ES-I3 (cell line): Measurements from ENCODE around the gene DAND5.

ENCODE experiments used
- H3K36me3 ChIP-seq: 2 replicates; pipeline ENCODE4 v1.6.1; 2013; ENCODE audit warnings: mild to moderate bottlenecking, low read length, control low read depth, moderate library complexity; ENCODE audit not compliant: insufficient read depth
- H3K4me1 ChIP-seq: 2 replicates; pipeline ENCODE4 v1.6.1; 2013; ENCODE audit warnings: mild to moderate bottlenecking, control low read depth, low read length; ENCODE audit not compliant: insufficient read depth
- H3K9ac ChIP-seq: 2 replicates; pipeline ENCODE4 v1.6.1; 2013; ENCODE audit warnings: low read depth, mild to moderate bottlenecking, low read length, moderate library complexity
- H3K9me3 ChIP-seq: 2 replicates; pipeline ENCODE4 v1.6.1; 2013; ENCODE audit warnings: mild to moderate bottlenecking, low read length, moderate library complexity; ENCODE audit not compliant: control insufficient read depth, insufficient read depth

The DAND5 gene

GRCh38 chr19:13001502-13002165, 32.3 kb downstream of the DAND5 start:
- Histone ChIP-seq H3K4me1 (no peaks in the 10 kb centered on the region), H3K9me3 (no peaks in the 10 kb centered on the region), H3K36me3 (no peaks in the 10 kb centered on the region), H3K9ac (no peak overlapping the region)

DNA sequence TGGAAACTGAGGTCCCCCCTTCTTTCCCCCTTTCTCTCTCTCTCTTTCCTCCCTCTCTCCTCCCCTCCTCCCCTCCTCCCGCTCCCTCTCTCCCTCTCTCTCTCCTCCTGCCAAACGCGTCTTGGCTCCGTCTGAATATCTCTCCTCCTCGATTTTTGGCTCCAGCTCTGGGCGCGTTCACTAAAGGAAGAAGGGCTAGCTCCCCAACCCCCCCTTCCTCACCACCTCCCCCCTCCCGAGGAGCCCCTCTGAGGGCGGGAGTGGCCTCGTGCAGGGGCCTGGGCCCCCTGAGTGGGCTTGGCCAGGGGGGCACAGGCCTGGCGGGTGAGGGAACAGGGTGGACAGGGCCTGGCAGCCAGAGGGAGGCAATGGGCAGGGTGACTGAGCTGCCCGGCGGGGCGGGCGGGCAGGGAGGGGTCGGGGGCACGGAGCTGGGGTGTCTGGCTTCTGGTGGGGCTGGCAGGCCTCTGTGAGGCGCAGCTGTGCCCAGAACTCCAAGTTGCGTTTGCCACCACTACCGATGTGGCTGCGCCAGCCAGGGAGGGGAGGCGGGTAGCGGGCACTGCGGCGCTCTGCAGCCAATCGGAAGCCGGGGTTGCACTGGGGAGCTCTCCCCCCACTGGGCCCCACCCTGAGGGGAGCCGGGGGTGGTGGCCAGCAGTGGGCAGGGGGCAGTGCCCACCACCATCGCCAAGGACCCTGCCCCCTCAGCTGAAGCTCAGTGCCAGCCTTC, 33.0 kb downstream of the DAND5 start:
- H3K36me3 ChIP-seq: no peaks in the 10 kb centered on the region
- H3K9me3 ChIP-seq: no peaks in the 10 kb centered on the region
- no peak overlapping the region for H3K9ac ChIP-seq
- no peaks in the 10 kb centered on the region for H3K4me1 ChIP-seq

DNA sequence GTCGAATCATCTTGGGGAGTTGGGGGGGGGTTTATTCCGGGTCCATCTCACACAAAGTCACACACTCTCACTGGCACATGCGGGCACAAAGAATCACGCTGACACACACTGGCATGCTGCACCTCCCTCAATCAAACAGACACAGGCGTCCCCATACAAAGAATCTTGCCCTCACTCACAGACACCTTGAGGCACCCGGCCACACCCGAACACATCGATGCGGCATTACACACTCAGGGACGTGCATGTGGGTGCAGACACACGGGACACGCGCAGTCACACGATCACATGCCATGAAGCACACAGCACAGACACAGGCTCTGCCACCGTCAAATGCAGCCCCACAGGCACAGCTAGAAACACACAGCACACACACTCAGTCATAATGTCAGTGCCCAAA, 33.7 kb downstream of the DAND5 start:
- no peak overlapping the region for H3K9ac ChIP-seq
- no peaks in the 10 kb centered on the region for H3K36me3 ChIP-seq
- no peaks in the 10 kb centered on the region for H3K4me1 ChIP-seq
- H3K9me3 ChIP-seq: no peaks in the 10 kb centered on the region

DNA sequence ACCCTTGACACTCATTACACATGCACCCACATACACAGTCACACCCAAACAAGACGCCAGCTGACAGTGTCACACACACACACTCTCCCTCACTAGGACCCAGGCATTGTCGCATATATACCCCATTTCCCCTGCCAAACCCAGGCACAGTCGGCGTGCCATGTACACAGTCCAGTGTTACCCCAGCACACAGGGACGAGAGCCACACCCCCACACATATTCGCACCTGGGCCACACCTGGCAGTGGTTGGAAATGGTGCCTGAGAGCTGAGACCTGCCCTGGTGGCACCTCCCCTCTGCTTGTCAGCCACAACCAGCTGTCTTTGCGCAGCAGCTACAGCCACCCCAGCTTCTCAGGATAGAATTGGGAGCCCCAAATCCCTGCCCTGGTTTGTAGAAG, 34.9 kb downstream of the DAND5 start:
- Histone ChIP-seq H3K9ac (no peak overlapping the region), H3K4me1 (peaks cover under 1% of the 10 kb centered on the region; the same call in 1 of the 2 replicates), H3K36me3 (no peaks in the 10 kb centered on the region), H3K9me3 (no peaks in the 10 kb centered on the region)

- H3K36me3 ChIP-seq: no peaks in the 10 kb centered on the region
- no peak overlapping the region for H3K9ac ChIP-seq
- peaks cover 4% of the 10 kb centered on the region; the same call in 1 of the 2 replicates for H3K4me1 ChIP-seq
- H3K9me3 ChIP-seq: no peaks in the 10 kb centered on the region
Observed at GRCh38 chr19:13005253-13005652, 35.9 kb downstream of the DAND5 start.

DNA sequence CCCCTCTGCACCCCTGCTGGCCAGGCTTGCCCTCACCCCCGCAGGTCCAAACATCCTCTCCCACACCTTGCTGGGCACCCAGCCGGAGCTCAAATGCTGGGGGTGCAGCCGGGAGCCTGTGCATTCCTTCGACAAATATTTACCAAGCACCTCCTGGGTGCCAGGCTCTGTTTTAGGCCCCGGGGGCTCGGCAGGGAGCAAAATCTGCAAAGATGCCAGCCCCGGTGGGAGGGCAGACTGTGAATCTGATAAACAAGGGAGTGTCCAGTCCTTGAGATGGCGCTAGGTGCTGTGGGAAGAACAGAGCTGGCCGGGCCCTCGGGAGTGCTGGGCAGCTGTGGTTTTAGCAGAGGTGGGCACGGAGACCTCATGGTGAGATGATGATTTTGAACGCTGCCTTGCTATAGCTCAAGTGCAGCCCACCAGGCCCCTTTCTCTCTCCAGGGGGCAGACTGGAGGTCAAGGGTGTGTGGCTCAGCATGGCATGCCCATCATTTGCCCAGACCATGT, 36.5 kb downstream of the DAND5 start:
- Histone ChIP-seq H3K36me3 (no peaks in the 10 kb centered on the region), H3K4me1 (peaks cover 4% of the 10 kb centered on the region; the same call in 1 of the 2 replicates)

GRCh38 chr19:13006431-13007281, 37.3 kb downstream of the DAND5 start:
- H3K4me1 ChIP-seq: peaks cover 4% of the 10 kb centered on the region; the same call in 1 of the 2 replicates
- H3K9ac ChIP-seq: no peak overlapping the region
- H3K9me3 ChIP-seq: no peaks in the 10 kb centered on the region
- no peaks in the 10 kb centered on the region for H3K36me3 ChIP-seq

More for the DNA sequence above, 36.5 kb downstream of the DAND5 start:
- Histone ChIP-seq H3K9ac (no peak overlapping the region), H3K9me3 (no peaks in the 10 kb centered on the region)

- H3K4me1 ChIP-seq: peaks cover 4% of the 10 kb centered on the region; the same call in 1 of the 2 replicates
- H3K36me3 ChIP-seq: no peaks in the 10 kb centered on the region
- H3K9ac ChIP-seq: no peak overlapping the region
- no peaks in the 10 kb centered on the region for H3K9me3 ChIP-seq
Observed at GRCh38 chr19:13007292-13008045, 38.1 kb downstream of the DAND5 start.

GRCh38 chr19:13008926-13009787, 39.8 kb downstream of the DAND5 start:
- Histone ChIP-seq H3K36me3 (no peaks in the 10 kb centered on the region), H3K9me3 (no peaks in the 10 kb centered on the region), H3K4me1 (peaks cover 8% of the 10 kb centered on the region; the same call in 1 of the 2 replicates), H3K9ac (no peak overlapping the region)

DNA sequence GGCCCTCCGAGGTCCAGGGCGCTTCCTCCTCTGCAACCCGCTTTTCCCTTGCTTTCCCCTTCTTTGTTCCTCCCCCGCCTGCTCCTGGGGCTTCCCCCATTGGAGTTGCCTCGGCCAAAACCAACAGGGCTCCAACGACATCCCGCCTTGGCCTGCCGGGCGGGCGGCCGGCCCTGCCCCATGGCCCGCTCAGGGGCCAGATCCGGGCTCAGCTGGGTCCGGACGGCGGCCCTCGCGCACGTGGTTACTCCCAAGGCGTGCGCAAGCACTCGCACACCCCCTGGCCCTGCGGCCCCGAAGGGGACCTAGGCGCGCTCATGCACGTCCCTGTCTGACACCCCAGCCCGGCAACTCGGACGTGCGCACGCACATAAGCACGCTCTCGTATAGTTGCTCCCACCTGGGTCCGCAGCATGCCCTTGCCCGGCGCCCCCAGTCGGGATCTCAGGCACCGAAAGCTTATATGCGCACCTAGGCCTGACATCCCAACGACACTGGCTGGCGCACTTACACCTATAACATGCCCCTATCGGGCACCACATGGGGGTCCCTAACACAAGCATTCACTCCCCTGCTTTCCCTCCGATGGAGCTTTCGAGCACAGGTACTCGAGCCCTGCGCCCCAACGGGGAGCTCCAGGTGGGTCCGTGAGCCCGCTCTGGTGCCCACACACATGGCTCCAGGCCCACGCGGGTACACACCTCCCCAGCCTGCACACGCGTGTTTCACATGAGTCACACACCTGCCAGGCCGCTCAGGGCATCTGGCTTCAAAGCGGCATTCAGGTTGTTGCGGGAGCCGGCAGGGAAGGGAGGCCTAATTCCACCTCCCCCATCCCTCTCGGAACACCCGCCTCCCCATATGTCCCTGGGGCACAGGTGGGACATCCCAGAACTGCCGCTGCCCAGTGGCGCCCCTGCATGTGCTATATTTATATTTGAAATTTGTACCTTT, 40.9 kb downstream of the DAND5 start:
- Histone ChIP-seq H3K36me3 (no peaks in the 10 kb centered on the region), H3K9me3 (no peaks in the 10 kb centered on the region), H3K9ac (peak overlapping the region; percentile 25; the same call in 1 of the 2 replicates), H3K4me1 (peaks cover 9% of the 10 kb centered on the region)

- Histone ChIP-seq H3K36me3 (no peaks in the 10 kb centered on the region), H3K9me3 (no peaks in the 10 kb centered on the region), H3K4me1 (peaks cover 14% of the 10 kb centered on the region), H3K9ac (no peak overlapping the region)
Observed at GRCh38 chr19:13010992-13011652, 41.7 kb downstream of the DAND5 start.
